Anterior cingulate cortex (tissue), 58 donors: ENCODE data around the gene RPS14.

Experiments
- DNase-seq, 58 donors: peaks; one replicate each; lab custom pipeline; 2025; lab: John Stamatoyannopoulos, UW

RPS14 gene

GRCh38 chr5:150402229-150402773, 47.2 kb downstream of the RPS14 start:
- no peak for DNase-seq

GRCh38 chr5:150401376-150402228, 47.9 kb downstream of the RPS14 start:
- no peak for DNase-seq

GRCh38 chr5:150401076-150401375, 48.5 kb downstream of the RPS14 start:
- DNase-seq: peak in 2 of 58 donors; percentile 13 to 34

- no peak for DNase-seq
Observed at GRCh38 chr5:150400316-150401075, 49.0 kb downstream of the RPS14 start.

GRCh38 chr5:150399524-150400211, 49.9 kb downstream of the RPS14 start:
- DNase-seq: no peak

GRCh38 chr5:150398722-150399523, 50.6 kb downstream of the RPS14 start:
- no peak for DNase-seq

GRCh38 chr5:150397782-150398721, 51.5 kb downstream of the RPS14 start:
- no peak for DNase-seq

- peak in 3 of 58 donors; percentile 5 to 19 (median 9) for DNase-seq
Observed at GRCh38 chr5:150397146-150397781, 52.3 kb downstream of the RPS14 start.

- no peak for DNase-seq
Observed at GRCh38 chr5:150396267-150396666, 53.3 kb downstream of the RPS14 start.

GRCh38 chr5:150395688-150395975, 53.9 kb downstream of the RPS14 start:
- no peak for DNase-seq

GRCh38 chr5:150394912-150395687, 54.4 kb downstream of the RPS14 start:
- peak in 6 of 58 donors; percentile 11 to 45 (median 23) for DNase-seq

- DNase-seq: no peak
Observed at GRCh38 chr5:150394131-150394530, 55.4 kb downstream of the RPS14 start.

- no peak for DNase-seq
Observed at GRCh38 chr5:150393096-150393645, 56.4 kb downstream of the RPS14 start.

GRCh38 chr5:150392680-150393079, 56.9 kb downstream of the RPS14 start:
- DNase-seq: no peak
